Prostate gland (tissue), 2 donors: ENCODE data around the gene NQO1. TPM values are rescaled to one million over a fixed set of nuclear protein-coding genes. Genes with fewer than 3 reads are reported as not detected.

Experiments
- DNase-seq: peaks from one replicate; pipeline ENCODE4 v3.0.0-alpha.2; 2019; ENCODE audit warnings: low spot score
- H3K27ac ChIP-seq, 2 donors: fragments of 200-600 bp; sonication (generic); 2 replicates each; pipeline ENCODE4 v1.5.1; 2017 to 2019
- H3K27me3 ChIP-seq: fragments of 200-600 bp; sonication (generic); replicated peaks from 2 replicates; pipeline ENCODE4 v1.5.1; 2019; ENCODE audit not compliant: insufficient read depth
- H3K36me3 ChIP-seq, 2 donors: fragments of 200-600 bp; sonication (generic); 1 replicate in 1 of 2; 2 replicates in 1 of 2; pipeline versions ENCODE4 v1.5.1 to v1.8.1; 2017 to 2019
- H3K4me1 ChIP-seq: fragments of 200-600 bp; sonication (generic); replicated peaks from 2 replicates; pipeline ENCODE4 v1.5.1; 2019
- H3K4me3 ChIP-seq, 2 donors: fragments of 200-600 bp; sonication (generic); 2 replicates each; pipeline ENCODE4 v1.5.1; 2017 to 2019
- H3K9me3 ChIP-seq: fragments of 200-600 bp; sonication (generic); 2 replicates; pipeline ENCODE4 v1.5.1; 2017
- CTCF ChIP-seq, 4 experiments: fragments of 200-600 bp in 2 of 4; fragments of 450-650 bp in 2 of 4; sonication (generic) in 2 of 4; IDR thresholded peaks; 1 replicate in 3 of 4; 2 replicates in 1 of 4; pipeline ENCODE4 v1.5.1; 2016 to 2019; ENCODE audit warnings: antibody characterized with exemption in 4 of 4, mild to moderate bottlenecking in 2 of 4, moderate library complexity in 2 of 4
- POLR2A ChIP-seq: fragments of 450-650 bp; IDR thresholded peaks from one replicate; pipeline ENCODE4 v1.6.1; 2016; ENCODE audit warnings: antibody characterized with exemption, mild to moderate bottlenecking
- POLR2AphosphoS5 ChIP-seq: sonication (generic); formaldehyde crosslinking; IDR thresholded peaks from one replicate; pipeline ENCODE4 v1.6.1; 2017; ENCODE audit warnings: antibody characterized with exemption
- WGBS: methylation state at CpG from one replicate; pipeline ENCODE4 v1.1.5; 2018; 5-methylcytosine and 5-hydroxymethylcytosine counted together
- intact Hi-C: fragments of 100-400 bp; cut with DNase I; formaldehyde crosslinking; loops from one replicate; pipeline ENCODE4 v1.14.2; 2022
- total RNA-seq, 2 donors: library from RNA; depleted of rRNA; stranded (reverse); fragments of >200 nt; gene quantifications; one replicate each; pipeline ENCODE4 v1.1.0, GENCODE V29; 2016

The NQO1 gene
- total RNA-seq, 2 donors from 2014 or later = 25.2 to 43.9 TPM

GRCh38 chr16:69672998-69673713 lies 53.2 kb downstream of the NQO1 start:
- H3K36me3 ChIP-seq = no peaks in the 10 kb centered on the region
- no peak for DNase-seq
- intact Hi-C loops = no loop called here
- H3K4me1 ChIP-seq = no peaks in the 10 kb centered on the region
- H3K27me3 ChIP-seq = no peaks in the 10 kb centered on the region
- H3K4me3 ChIP-seq = no peak overlapping the region
- 58% methylated on average over 3 of the region's 3 CpGs for WGBS
- TF ChIP-seq POLR2A (no peak), POLR2AphosphoS5 (no peak), CTCF (IDR thresholded peaks at IDR 0.05) (no peak)
- H3K27ac ChIP-seq = no peak overlapping the region
- H3K9me3 ChIP-seq = no peaks in the 10 kb centered on the region

- DNase-seq = no peak
- intact Hi-C loops = no loop called here
- H3K36me3 ChIP-seq = no peaks in the 10 kb centered on the region
- H3K27me3 ChIP-seq = no peaks in the 10 kb centered on the region
- H3K27ac ChIP-seq = no peak overlapping the region
- WGBS = 88% methylated on average over 2 of the region's 2 CpGs
- H3K4me3 ChIP-seq = no peak overlapping the region
- no peaks in the 10 kb centered on the region for H3K9me3 ChIP-seq
- TF ChIP-seq POLR2A = no peak
- TF ChIP-seq CTCF (IDR thresholded peaks at IDR 0.05) = no peak
- TF ChIP-seq POLR2AphosphoS5 = no peak
- no peaks in the 10 kb centered on the region for H3K4me1 ChIP-seq
Observed at GRCh38 chr16:69672315-69672997, 53.9 kb downstream of the NQO1 start.

GRCh38 chr16:69669577-69669976 lies 56.8 kb downstream of the NQO1 start:
- H3K27ac ChIP-seq = no peak overlapping the region
- no peak for DNase-seq
- no peaks in the 10 kb centered on the region for H3K27me3 ChIP-seq
- no peaks in the 10 kb centered on the region for H3K9me3 ChIP-seq
- H3K4me1 ChIP-seq = no peaks in the 10 kb centered on the region
- H3K36me3 ChIP-seq = no peaks in the 10 kb centered on the region
- H3K4me3 ChIP-seq = no peak overlapping the region
- 33% methylated on average over 1 of the region's 1 CpG for WGBS
- TF ChIP-seq POLR2A (no peak), POLR2AphosphoS5 (peak; percentile 14), CTCF (IDR thresholded peaks at IDR 0.05) (no peak)
- intact Hi-C loops = no loop called here

- Histone ChIP-seq H3K9me3 (no peaks in the 10 kb centered on the region), H3K36me3 (no peaks in the 10 kb centered on the region), H3K4me3 (no peak overlapping the region), H3K27me3 (no peaks in the 10 kb centered on the region), H3K27ac (no peak overlapping the region), H3K4me1 (no peaks in the 10 kb centered on the region)
- intact Hi-C loops = no loop called here
- DNase-seq = no peak
- no peak for TF ChIP-seq CTCF (IDR thresholded peaks at IDR 0.05)
- TF ChIP-seq POLR2A = no peak
- TF ChIP-seq POLR2AphosphoS5 = no peak
Observed at GRCh38 chr16:69663846-69664245, 62.5 kb downstream of the NQO1 start.

GRCh38 chr16:69662901-69663300 lies 63.5 kb downstream of the NQO1 start:
- H3K9me3 ChIP-seq = no peaks in the 10 kb centered on the region
- H3K27ac ChIP-seq = no peak overlapping the region
- H3K36me3 ChIP-seq = no peaks in the 10 kb centered on the region
- H3K4me3 ChIP-seq = no peak overlapping the region
- 72% methylated on average over 1 of the region's 1 CpG for WGBS
- H3K27me3 ChIP-seq = no peaks in the 10 kb centered on the region
- TF ChIP-seq POLR2AphosphoS5 = no peak
- no peak for TF ChIP-seq POLR2A
- TF ChIP-seq CTCF (IDR thresholded peaks at IDR 0.05) = no peak
- DNase-seq = no peak
- intact Hi-C loops = no loop called here
- no peaks in the 10 kb centered on the region for H3K4me1 ChIP-seq
